Mucosa of descending colon (tissue), 3 donors: ENCODE data around the gene KCNJ16. TPM values are rescaled to one million over a fixed set of nuclear protein-coding genes. Genes with fewer than 3 reads are reported as not detected.

Experiments
- ATAC-seq: fragments of 200-7000 bp; cut with Tn5 transposase; one replicate; pipeline ENCODE4 v1.9.1; 2020; ENCODE audit warnings: mild to moderate bottlenecking, moderate library complexity
- DNase-seq, 3 donors: peaks; one replicate each; pipeline ENCODE4 v3.0.0-alpha.2; 2020
- H3K36me3 ChIP-seq: fragments of 200-600 bp; one replicate; pipeline ENCODE4 v1.8.0; 2021; ENCODE audit warnings: low read depth, mild to moderate bottlenecking
- H3K4me1 ChIP-seq: fragments of 200-600 bp; one replicate; pipeline ENCODE4 v1.8.0; 2021; ENCODE audit warnings: low read depth, mild to moderate bottlenecking
- H3K4me3 ChIP-seq: fragments of 200-600 bp; one replicate; pipeline ENCODE4 v1.8.0; 2021; ENCODE audit warnings: mild to moderate bottlenecking
- H3K9me3 ChIP-seq: fragments of 200-600 bp; one replicate; pipeline ENCODE4 v1.8.0; 2021; ENCODE audit warnings: mild to moderate bottlenecking
- CTCF ChIP-seq: fragments of 200-600 bp; IDR thresholded peaks from one replicate; pipeline ENCODE4 v1.8.0; 2022; ENCODE audit warnings: antibody characterized with exemption, mild to moderate bottlenecking
- intact Hi-C, 2 donors: fragments of 100-400 bp; cut with DNase I in 1 of 2; cut with micrococcal nuclease in 1 of 2; formaldehyde crosslinking; loops; one replicate each; pipeline versions ENCODE4 v1.11.0 to v1.11.1; 2022; cut with DNase I, micrococcal nuclease
- total RNA-seq, 3 donors: library from RNA; stranded (reverse); fragmentation: NEBNext Ultra II Directional in 2 of 3; extraction: Animal tissue kit (Norgen Biotek cat#: 25700) in 2 of 3; gene quantifications; one replicate each; pipeline versions ENCODE4 v1.2.1 to v1.2.4, GENCODE V29; 2021 to 2023
- donor health status: DM: no; HTN: no; CAD: no; lungs with moderate emphysema.
- donor health status: DM: no; HTN: no; CAD: no.
- donor health status: DM: no; HTN: yes; CAD: no.

The KCNJ16 gene
- total RNA-seq, 3 donors from 2014 or later: 0.09 to 1.1 TPM; not detected in 1

GRCh38 chr17:70099294-70099693, 24.3 kb downstream of the KCNJ16 start:
- Histone ChIP-seq H3K36me3 (no peaks in the 10 kb centered on the region), H3K4me3 (no peak overlapping the region), H3K4me1 (no peaks in the 10 kb centered on the region), H3K9me3 (no peaks in the 10 kb centered on the region)
- ATAC-seq (no peak), DNase-seq (no peak)
- intact Hi-C loops: no loop called here
- TF ChIP-seq CTCF: no peak

DNA sequence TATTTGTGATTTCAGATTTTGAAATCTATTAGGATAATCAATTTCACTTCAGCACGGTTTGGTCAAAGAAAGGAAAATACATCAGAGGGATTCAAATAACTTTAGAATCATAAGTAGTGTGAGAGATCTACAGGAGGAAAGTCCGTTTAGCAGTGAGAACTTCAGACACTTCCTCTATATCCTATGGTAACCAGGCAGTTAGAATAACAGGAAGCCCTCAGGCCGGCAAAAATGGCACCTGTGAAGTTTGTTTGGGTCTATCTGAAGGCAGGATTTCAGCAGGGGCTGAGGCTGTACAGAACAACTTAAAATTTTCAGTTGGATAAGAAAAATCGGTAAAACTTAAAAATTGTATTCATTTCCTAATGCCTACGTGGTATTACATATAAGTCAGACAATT, 24.9 kb downstream of the KCNJ16 start:
- Histone ChIP-seq H3K4me1 (no peaks in the 10 kb centered on the region), H3K9me3 (no peaks in the 10 kb centered on the region), H3K36me3 (no peaks in the 10 kb centered on the region), H3K4me3 (no peak overlapping the region)
- intact Hi-C loops: no loop called here
- DNase-seq (no peak), ATAC-seq (no peak)
- no peak for TF ChIP-seq CTCF

GRCh38 chr17:70100983-70101382, 26.0 kb downstream of the KCNJ16 start:
- no peak for TF ChIP-seq CTCF
- H3K4me1 ChIP-seq: no peaks in the 10 kb centered on the region
- H3K9me3 ChIP-seq: no peaks in the 10 kb centered on the region
- intact Hi-C loops: no loop called here
- H3K4me3 ChIP-seq: no peak overlapping the region
- DNase-seq (no peak), ATAC-seq (no peak)
- H3K36me3 ChIP-seq: no peaks in the 10 kb centered on the region

DNA sequence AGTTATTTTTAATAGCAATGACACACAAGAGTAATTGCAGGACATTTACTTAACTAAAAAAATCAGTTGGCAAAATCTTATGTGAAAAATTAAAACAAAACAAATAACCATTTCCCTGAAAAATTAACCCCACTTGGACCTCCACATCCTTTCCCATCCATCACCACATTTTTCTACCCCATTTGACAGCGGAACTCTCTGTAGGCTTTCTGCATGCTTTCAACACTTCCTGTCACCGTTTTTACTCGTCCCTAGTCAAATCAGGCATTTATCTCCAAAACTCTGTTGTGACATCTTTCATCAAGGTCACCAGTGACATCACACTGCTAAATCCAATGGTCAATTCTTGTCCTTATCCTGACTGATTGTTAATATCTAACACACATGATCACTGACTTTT, 27.5 kb downstream of the KCNJ16 start:
- DNase-seq (no peak), ATAC-seq (no peak)
- intact Hi-C loops: no loop called here
- no peaks in the 10 kb centered on the region for H3K36me3 ChIP-seq
- no peak overlapping the region for H3K4me3 ChIP-seq
- H3K4me1 ChIP-seq: no peaks in the 10 kb centered on the region
- no peak for TF ChIP-seq CTCF
- no peaks in the 10 kb centered on the region for H3K9me3 ChIP-seq

GRCh38 chr17:70104791-70105523, 29.9 kb downstream of the KCNJ16 start:
- H3K9me3 ChIP-seq: no peaks in the 10 kb centered on the region
- no peak for DNase-seq
- H3K36me3 ChIP-seq: no peaks in the 10 kb centered on the region
- H3K4me3 ChIP-seq: no peak overlapping the region
- no peak for TF ChIP-seq CTCF
- no peaks in the 10 kb centered on the region for H3K4me1 ChIP-seq
- intact Hi-C loops: no loop called here
- no peak for ATAC-seq

DNA sequence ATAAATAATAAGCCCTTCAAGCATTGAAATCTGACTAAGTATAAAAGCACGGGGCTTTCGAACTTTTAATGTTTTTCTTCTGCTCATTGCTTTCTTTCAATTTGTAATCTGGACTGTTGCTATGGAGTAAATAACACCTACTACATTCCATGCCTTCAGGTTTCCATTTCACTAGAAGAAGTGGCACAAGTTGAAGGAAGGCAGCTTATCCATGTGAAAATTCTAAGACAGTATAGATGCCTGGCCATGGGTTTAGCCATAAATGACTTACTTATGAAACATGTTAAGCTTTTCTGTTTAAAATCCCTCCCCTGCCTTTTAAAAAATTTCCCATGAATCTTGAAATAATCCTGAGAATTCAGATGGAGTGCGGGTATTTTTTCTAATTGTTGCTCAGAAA, 30.6 kb downstream of the KCNJ16 start:
- Histone ChIP-seq H3K9me3 (no peaks in the 10 kb centered on the region), H3K4me1 (no peaks in the 10 kb centered on the region), H3K4me3 (no peak overlapping the region), H3K36me3 (no peaks in the 10 kb centered on the region)
- no peak for DNase-seq
- intact Hi-C loops: no loop called here
- no peak for TF ChIP-seq CTCF
- no peak for ATAC-seq
